ENCODE measurements around the gene ZNF738.

Gene ZNF738

DNA sequence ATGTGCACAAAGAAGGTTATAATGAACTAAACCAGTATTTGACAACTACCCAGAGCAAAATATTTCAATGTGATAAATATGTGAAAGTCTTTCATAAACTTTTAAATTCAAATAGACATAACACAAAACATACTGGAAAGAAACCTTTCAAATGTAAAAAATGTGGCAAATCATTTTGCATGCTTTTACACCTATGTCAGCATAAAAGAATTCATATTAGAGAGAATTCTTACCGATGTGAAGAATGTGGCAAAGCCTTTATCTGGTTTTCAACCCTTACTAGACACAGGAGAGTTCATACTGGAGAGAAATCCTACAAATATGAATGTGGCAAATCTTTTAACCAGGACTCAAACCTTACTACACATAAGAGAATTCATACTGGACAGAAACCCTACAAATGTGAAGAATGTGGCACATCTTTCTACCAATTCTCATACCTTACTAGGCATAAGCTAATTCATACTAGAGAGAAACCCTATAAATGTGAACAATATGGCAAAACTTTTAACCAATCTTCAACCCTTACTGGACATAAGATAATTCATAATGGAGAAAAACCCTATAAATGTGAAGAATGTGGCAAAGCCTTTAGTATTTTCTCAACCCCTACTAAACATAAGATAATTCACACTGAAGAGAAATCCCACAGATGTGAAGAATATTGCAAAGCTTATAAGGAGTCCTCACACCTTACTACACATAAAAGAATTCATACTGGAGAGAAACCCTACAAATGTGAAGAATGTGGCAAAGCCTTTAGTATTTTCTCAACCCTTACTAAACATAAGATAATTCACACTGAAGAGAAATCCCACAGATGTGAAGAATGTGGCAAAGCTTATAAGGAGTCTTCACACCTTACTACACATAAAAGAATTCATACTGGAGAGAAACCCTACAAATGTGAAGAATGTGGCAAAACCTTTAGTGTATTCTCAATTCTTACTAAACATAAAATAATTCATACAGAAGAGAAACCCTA, 64.5 kb downstream of the ZNF738 start:
- no peak for TF ChIP-seq EGR1 (IDR thresholded peaks at IDR 0.05)
- TF ChIP-seq EP300 (IDR thresholded peaks at IDR 0.05; ENCODE audit: borderline replicate concordance) = no peak
- TF ChIP-seq CREB1 (IDR thresholded peaks at IDR 0.05; ENCODE audit: low read depth) = no peak
- no peak for TF ChIP-seq FOXM1 (IDR thresholded peaks at IDR 0.05; ENCODE audit: borderline replicate concordance, low read depth)
- TF ChIP-seq YY1 (IDR thresholded peaks at IDR 0.05; ENCODE audit: low read depth) = no peak
- no peak for TF ChIP-seq TEAD4 (IDR thresholded peaks at IDR 0.05)
- TF ChIP-seq CEBPB (IDR thresholded peaks at IDR 0.05) = no peak
- no peak for TF ChIP-seq RAD21 (IDR thresholded peaks at IDR 0.05; ENCODE audit: low read depth)
- TF ChIP-seq, protein P1, sequence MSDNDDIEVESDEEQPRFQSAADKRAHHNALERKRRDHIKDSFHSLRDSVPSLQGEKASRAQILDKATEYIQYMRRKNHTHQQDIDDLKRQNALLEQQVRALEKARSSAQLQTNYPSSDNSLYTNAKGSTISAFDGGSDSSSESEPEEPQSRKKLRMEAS (IDR thresholded peaks at IDR 0.05) = no peak
- TF ChIP-seq NFIC (IDR thresholded peaks at IDR 0.05) = no peak
- no peak for TF ChIP-seq ZBTB7A (IDR thresholded peaks at IDR 0.05; ENCODE audit: low read depth)
- no peak for TF ChIP-seq TCF12 (IDR thresholded peaks at IDR 0.05; ENCODE audit: low read depth)
- TF ChIP-seq, protein P2, sequence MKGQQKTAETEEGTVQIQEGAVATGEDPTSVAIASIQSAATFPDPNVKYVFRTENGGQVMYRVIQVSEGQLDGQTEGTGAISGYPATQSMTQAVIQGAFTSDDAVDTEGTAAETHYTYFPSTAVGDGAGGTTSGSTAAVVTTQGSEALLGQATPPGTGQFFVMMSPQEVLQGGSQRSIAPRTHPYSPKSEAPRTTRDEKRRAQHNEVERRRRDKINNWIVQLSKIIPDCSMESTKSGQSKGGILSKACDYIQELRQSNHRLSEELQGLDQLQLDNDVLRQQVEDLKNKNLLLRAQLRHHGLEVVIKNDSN (IDR thresholded peaks at IDR 0.05) = no peak
- TF ChIP-seq TAF1 (IDR thresholded peaks at IDR 0.05; ENCODE audit: low read depth) = no peak

Measured in Ishikawa (cell line).